Endodermal cell (in vitro differentiated cells): Measurements from ENCODE around the gene IZUMO1. TPM values are rescaled to one million over a fixed set of nuclear protein-coding genes. Genes with fewer than 3 reads are reported as not detected.

ENCODE experiments used
- DNase-seq: peaks from one replicate; pipeline ENCODE4 v3.0.0-alpha.2; 2017
- H3K27ac ChIP-seq: 2 replicates; pipeline ENCODE4 v1.5.1; 2013; ENCODE audit warnings: mild to moderate bottlenecking, low read depth, low read length, moderate library complexity
- H3K27me3 ChIP-seq: 2 replicates; pipeline ENCODE4 v1.6.1; 2013; ENCODE audit warnings: mild to moderate bottlenecking, low read length, moderate library complexity; ENCODE audit not compliant: insufficient read depth, control insufficient read depth, poor library complexity, severe bottlenecking
- H3K36me3 ChIP-seq: 2 replicates; pipeline ENCODE4 v1.7.0; 2013; ENCODE audit warnings: mild to moderate bottlenecking, low read length, moderate library complexity; ENCODE audit not compliant: control insufficient read depth, insufficient read depth
- H3K4me1 ChIP-seq: one replicate; pipeline ENCODE4 v1.7.0; 2013; ENCODE audit warnings: low read length; ENCODE audit not compliant: control insufficient read depth, insufficient read depth
- H3K4me3 ChIP-seq: 2 replicates; pipeline ENCODE4 v1.5.1; 2013; ENCODE audit warnings: mild to moderate bottlenecking, low read length, moderate library complexity
- H3K9ac ChIP-seq: 2 replicates; pipeline ENCODE4 v1.6.1; 2013; ENCODE audit warnings: mild to moderate bottlenecking, low read length, moderate library complexity; ENCODE audit not compliant: poor library complexity, severe bottlenecking; ENCODE audit errors: extremely low read depth
- H3K9me3 ChIP-seq: 2 replicates; pipeline ENCODE4 v1.6.1; 2013; ENCODE audit warnings: mild to moderate bottlenecking, low read length, moderate library complexity; ENCODE audit not compliant: control insufficient read depth
- H3K27ac Mint-ChIP-seq: 2 replicates; pipeline ENCODE4 v1.8.0; 2020; ENCODE audit warnings: mixed read lengths
- H3K27me3 Mint-ChIP-seq: 2 replicates; pipeline ENCODE4 v1.8.0; 2021; ENCODE audit warnings: mild to moderate bottlenecking, mixed read lengths; ENCODE audit not compliant: insufficient read depth
- H3K36me3 Mint-ChIP-seq: 2 replicates; pipeline ENCODE4 v1.8.0; 2020; ENCODE audit warnings: low read depth, mixed read lengths
- H3K4me1 Mint-ChIP-seq: 2 replicates; pipeline ENCODE4 v1.8.0; 2020; ENCODE audit warnings: mixed read lengths
- H3K4me3 Mint-ChIP-seq: 2 replicates; pipeline ENCODE4 v1.8.0; 2020; ENCODE audit warnings: mild to moderate bottlenecking, moderate library complexity, mixed read lengths
- H3K9me3 Mint-ChIP-seq: 2 replicates; pipeline ENCODE4 v1.8.0; 2020; ENCODE audit warnings: mild to moderate bottlenecking, mixed read lengths
- WGBS, 2 experiments: methylation state at CpG; one replicate each; pipeline versions ENCODE4 v1.1.5 to v1.1.7; 2013; ENCODE audit warnings: missing lambda C conversion rate in 2 of 2, mixed read lengths in 1 of 2; ENCODE audit not compliant: insufficient coverage in 1 of 2, insufficient read length in 1 of 2; 5-methylcytosine and 5-hydroxymethylcytosine counted together
- total RNA-seq, 2 donors: library from RNA; stranded (reverse); fragmentation: NEBNext Ultra II Directional in 1 of 2; extraction: Animal tissue kit (Norgen Biotek cat#: 25700) in 1 of 2; gene quantifications; 2 replicates in 1 of 2; 3 replicates in 1 of 2; pipeline ENCODE4 v1.2.1, GENCODE V29; 2021
- TF ChIP-seq, protein P1 (sequence below): fragments of 200-600 bp; sonication (generic); conservative IDR thresholded peaks from 2 replicates; pipeline ENCODE4 v1.5.0; 2021; ENCODE audit warnings: antibody characterized with exemption, mild to moderate bottlenecking

Gene IZUMO1
- total RNA-seq, 2 donors from 2014 or later = 0.22 to 0.80 TPM

DNA sequence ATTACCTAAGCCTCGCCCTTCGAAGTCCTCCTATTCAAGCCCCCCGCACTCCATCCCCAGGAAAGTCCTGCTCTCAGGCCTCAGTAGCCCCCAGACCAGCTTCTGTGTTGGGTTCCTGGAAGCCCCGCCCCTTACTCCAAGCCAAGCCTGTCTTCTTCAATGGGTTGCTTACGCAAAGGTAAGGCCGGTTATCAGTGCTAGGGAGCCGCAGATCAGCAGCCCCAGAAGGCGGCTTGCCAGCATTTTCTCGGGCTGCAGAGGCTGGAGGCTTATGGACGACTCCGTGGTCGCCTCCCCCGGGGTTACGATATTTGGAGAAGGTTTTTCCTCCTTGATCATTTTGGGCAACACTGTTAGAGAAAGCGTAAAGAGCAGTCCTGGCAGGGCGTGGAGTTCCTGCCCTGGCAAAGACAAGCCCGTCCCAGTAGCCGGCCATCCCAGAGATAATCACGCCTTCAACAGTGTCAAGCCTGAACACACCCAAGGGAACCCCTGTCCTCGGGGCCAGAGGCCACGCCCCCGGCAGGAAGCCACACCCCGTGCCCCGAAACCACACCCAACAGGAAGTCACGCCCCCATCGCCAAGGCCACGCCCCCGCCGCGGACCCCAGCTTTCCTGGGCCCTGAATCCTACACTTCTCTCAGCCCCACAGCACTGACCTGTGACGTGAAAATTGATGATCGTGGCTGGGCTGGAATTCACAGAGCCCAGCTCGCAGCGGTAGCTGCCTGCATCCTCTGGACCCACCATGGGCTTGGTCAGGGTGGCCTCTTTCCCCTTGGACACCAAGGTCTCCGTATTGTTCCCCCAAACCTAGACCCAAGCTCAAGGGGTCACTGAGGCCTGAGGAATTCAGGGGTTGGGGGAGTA lies 5.3 kb downstream of the IZUMO1 start:
- no peak overlapping the region for H3K4me3 ChIP-seq
- WGBS, 2 experiments = 70 to 76% methylated on average over 22 to 35 of the region's 35 CpGs
- Mint-ChIP-seq H3K27me3 (peaks cover 42% of the 10 kb centered on the region), H3K9me3 (no peaks in the 10 kb centered on the region), H3K4me3 (peak overlapping the region; percentile 31), H3K27ac (peak overlapping the region; percentile 60), H3K36me3 (no peaks in the 10 kb centered on the region), H3K4me1 (peaks cover 12% of the 10 kb centered on the region)
- TF ChIP-seq, protein P1, sequence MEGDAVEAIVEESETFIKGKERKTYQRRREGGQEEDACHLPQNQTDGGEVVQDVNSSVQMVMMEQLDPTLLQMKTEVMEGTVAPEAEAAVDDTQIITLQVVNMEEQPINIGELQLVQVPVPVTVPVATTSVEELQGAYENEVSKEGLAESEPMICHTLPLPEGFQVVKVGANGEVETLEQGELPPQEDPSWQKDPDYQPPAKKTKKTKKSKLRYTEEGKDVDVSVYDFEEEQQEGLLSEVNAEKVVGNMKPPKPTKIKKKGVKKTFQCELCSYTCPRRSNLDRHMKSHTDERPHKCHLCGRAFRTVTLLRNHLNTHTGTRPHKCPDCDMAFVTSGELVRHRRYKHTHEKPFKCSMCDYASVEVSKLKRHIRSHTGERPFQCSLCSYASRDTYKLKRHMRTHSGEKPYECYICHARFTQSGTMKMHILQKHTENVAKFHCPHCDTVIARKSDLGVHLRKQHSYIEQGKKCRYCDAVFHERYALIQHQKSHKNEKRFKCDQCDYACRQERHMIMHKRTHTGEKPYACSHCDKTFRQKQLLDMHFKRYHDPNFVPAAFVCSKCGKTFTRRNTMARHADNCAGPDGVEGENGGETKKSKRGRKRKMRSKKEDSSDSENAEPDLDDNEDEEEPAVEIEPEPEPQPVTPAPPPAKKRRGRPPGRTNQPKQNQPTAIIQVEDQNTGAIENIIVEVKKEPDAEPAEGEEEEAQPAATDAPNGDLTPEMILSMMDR = no peak
- peak; percentile 92 for DNase-seq
- no peak overlapping the region for H3K27ac ChIP-seq
- H3K9ac ChIP-seq = no peak overlapping the region
- H3K4me1 ChIP-seq = no peaks in the 10 kb centered on the region
- H3K36me3 ChIP-seq = no peaks in the 10 kb centered on the region
- no peaks in the 10 kb centered on the region for H3K9me3 ChIP-seq
- H3K27me3 ChIP-seq = peaks cover 21% of the 10 kb centered on the region

DNA sequence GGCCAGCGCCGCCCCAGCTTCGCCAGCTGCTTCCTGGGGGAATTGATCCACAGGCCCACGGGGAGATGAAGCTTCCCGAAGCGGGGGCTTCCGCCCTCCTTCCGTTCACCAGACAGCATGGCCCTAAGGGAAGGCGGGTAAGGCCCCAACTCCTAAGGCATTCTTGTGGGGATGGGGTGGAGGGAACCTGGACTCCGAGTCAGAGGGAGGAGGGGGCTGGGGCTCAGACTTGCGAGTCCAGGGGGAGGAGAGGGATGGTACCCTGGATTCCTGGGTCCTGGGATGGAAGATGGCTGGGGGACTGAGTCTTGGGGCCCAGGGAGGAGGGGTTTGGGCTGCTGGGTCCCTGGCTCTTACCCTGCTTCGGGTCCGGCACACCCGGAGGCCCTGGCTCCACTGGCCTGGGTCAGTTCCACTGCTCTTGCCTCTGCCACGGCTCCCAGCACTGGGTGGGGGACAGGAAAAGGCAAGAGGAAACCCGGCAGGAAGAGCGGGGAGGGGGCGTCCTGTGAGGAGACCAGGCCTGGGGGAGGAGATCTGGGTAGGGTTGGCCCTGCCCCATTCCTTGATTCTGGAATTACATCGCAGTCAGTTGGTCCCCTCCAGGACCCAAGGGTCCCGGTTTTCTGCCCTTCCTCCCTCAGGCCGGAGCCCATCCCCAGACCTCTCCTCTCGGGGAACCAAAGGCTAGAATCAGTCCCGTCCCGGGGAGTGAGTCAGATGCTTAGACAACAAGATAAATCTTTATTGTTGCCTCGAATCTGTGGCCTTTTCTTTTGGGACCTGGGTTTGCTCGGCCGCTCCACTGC lies 6.3 kb downstream of the IZUMO1 start, which contains the start of gene RASIP1:
Gene RASIP1, minus strand, starts transcription at position 447 of the 809 bp plus-strand sequence. Its CDS starts 328 bp downstream, at position 119.
- H3K36me3 Mint-ChIP-seq = no peaks in the 10 kb centered on the region
- Histone ChIP-seq H3K27me3 (peaks cover 21% of the 10 kb centered on the region), H3K27ac (no peak within 1 kb of the TSS), H3K4me1 (no peaks in the 10 kb centered on the region), H3K36me3 (no peaks in the 10 kb centered on the region), H3K4me3 (peak within 1 kb of the TSS; percentile 73), H3K9ac (no peak within 1 kb of the TSS), H3K9me3 (no peaks in the 10 kb centered on the region)
- peak; percentile 55 for DNase-seq
- peaks cover 33% of the 10 kb centered on the region for H3K27me3 Mint-ChIP-seq
- 89 to 91% methylated on average over 10 to 26 of the region's 27 CpGs for WGBS, 2 experiments
- peak within 1 kb of the TSS; percentile 31 for H3K4me3 Mint-ChIP-seq
- H3K9me3 Mint-ChIP-seq = no peaks in the 10 kb centered on the region
- peaks cover 8% of the 10 kb centered on the region for H3K4me1 Mint-ChIP-seq
- TF ChIP-seq, protein P1 = no peak
- peak within 1 kb of the TSS; percentile 60 for H3K27ac Mint-ChIP-seq

DNA sequence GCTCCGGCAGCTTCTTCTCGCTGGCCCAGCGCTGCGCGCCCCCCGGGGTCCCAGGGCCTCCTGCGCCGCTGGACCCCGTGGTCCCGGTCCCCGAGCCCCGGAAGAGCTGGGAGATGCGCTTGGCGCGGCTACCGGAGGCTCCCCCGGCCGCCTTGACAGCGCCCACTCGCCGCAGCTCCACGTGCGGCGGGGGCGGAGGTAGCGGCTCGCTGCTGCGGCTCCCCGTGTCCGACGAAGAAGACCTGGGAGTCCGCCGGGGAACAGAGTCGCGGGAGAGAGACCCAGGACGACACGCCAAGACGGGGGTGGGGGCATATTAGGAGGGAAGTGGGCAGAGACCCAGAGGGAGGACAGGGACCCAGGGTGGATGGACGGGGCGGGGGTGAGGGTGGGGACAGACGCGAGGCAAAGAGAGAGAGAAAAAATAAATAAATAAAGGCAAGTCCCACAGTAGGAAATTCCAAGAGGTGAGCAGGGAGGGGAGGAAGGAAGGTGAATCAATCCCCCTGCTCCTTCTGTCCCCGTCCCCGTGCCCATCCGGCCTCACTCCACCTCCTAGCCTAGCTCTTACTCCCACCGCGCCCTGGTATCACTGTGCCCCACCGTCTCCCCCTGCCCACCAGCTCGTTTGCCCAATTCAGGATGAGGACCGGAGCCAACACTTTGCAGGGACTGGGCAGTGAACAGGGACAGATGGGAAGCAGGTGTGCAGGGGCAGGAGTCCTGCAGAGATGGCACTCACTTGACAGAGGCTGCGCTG lies 7.1 kb downstream of the IZUMO1 start:
- Mint-ChIP-seq H3K27ac (no peak overlapping the region), H3K4me3 (peak overlapping the region; percentile 31), H3K27me3 (peaks cover 37% of the 10 kb centered on the region), H3K4me1 (peaks cover 8% of the 10 kb centered on the region), H3K9me3 (no peaks in the 10 kb centered on the region), H3K36me3 (peaks cover 2% of the 10 kb centered on the region)
- Histone ChIP-seq H3K36me3 (no peaks in the 10 kb centered on the region), H3K4me1 (no peaks in the 10 kb centered on the region), H3K27ac (no peak overlapping the region), H3K4me3 (peak overlapping the region; percentile 73), H3K9ac (no peak overlapping the region), H3K9me3 (no peaks in the 10 kb centered on the region), H3K27me3 (peaks cover 21% of the 10 kb centered on the region)
- TF ChIP-seq, protein P1 = no peak
- peak; percentile 64 for DNase-seq
- WGBS, 2 experiments = 0 to 20% methylated on average over 18 to 51 of the region's 51 CpGs
